SK-N-SH treated with all-trans-retinoic acid at 6 μM for 48 hours (cell line): ENCODE measurements around the gene MCUR1.

Source experiments
- ATAC-seq: fragments of 200-7000 bp; cut with Tn5 transposase; 3 replicates; pipeline ENCODE4 v1.9.1; 2020; ENCODE audit warnings: mild to moderate bottlenecking, moderate library complexity
- ARNTL ChIP-seq: fragments of 450-650 bp; formaldehyde crosslinking; IDR thresholded peaks from 2 replicates; pipeline ENCODE4 v1.5.0; 2020; ENCODE audit warnings: low read depth, mild to moderate bottlenecking, moderate library complexity, borderline replicate concordance
- BACH2 ChIP-seq: fragments of 250-450 bp; sonication (Bioruptor Pico); IDR thresholded peaks from 2 replicates; pipeline ENCODE4 v1.9.0; 2021; ENCODE audit warnings: mild to moderate bottlenecking, borderline replicate concordance
- CSDC2 ChIP-seq: fragments of 250-450 bp; sonication (Bioruptor Pico); IDR thresholded peaks from 2 replicates; pipeline ENCODE4 v1.5.0; 2020; ENCODE audit warnings: mild to moderate bottlenecking, moderate library complexity
- ESRRG ChIP-seq: fragments of 250-450 bp; sonication (Bioruptor Pico); IDR thresholded peaks from 2 replicates; pipeline ENCODE4 v1.6.1; 2021; ENCODE audit warnings: mild to moderate bottlenecking
- GLIS3 ChIP-seq: fragments of 250-450 bp; sonication (Bioruptor Pico); IDR thresholded peaks from 2 replicates; pipeline ENCODE4 v1.5.0; 2020; ENCODE audit warnings: mild to moderate bottlenecking, moderate library complexity
- OSR1 ChIP-seq: fragments of 250-450 bp; sonication (Bioruptor Pico); IDR thresholded peaks from 2 replicates; pipeline ENCODE4 v1.8.0; 2022; ENCODE audit warnings: moderate library complexity, mild to moderate bottlenecking, inconsistent platforms
- PPARA ChIP-seq: fragments of 250-450 bp; sonication (Bioruptor Pico); IDR thresholded peaks from 2 replicates; pipeline ENCODE4 v1.5.0; 2020; ENCODE audit warnings: mild to moderate bottlenecking, borderline replicate concordance
- SNAI2 ChIP-seq: fragments of 250-450 bp; sonication (Bioruptor Pico); IDR thresholded peaks from 2 replicates; pipeline ENCODE4 v1.5.0; 2020; ENCODE audit warnings: mild to moderate bottlenecking, moderate library complexity
- TCF4 ChIP-seq: fragments of 250-450 bp; sonication (Bioruptor Pico); IDR thresholded peaks from 2 replicates; pipeline ENCODE4 v1.8.0; 2021; ENCODE audit warnings: mild to moderate bottlenecking, moderate library complexity, borderline replicate concordance
- ZC3H10 ChIP-seq: fragments of 250-450 bp; sonication (Bioruptor Pico); IDR thresholded peaks from 2 replicates; pipeline ENCODE4 v1.5.1; 2021; ENCODE audit warnings: mild to moderate bottlenecking, moderate library complexity
- ZFP3 ChIP-seq: fragments of 250-450 bp; sonication (Bioruptor Pico); IDR thresholded peaks from 2 replicates; pipeline ENCODE4 v1.5.0; 2020; ENCODE audit warnings: mild to moderate bottlenecking, moderate library complexity
- ZFP30 ChIP-seq: fragments of 450-650 bp; formaldehyde crosslinking; IDR thresholded peaks from 2 replicates; pipeline ENCODE4 v1.5.0; 2022; ENCODE audit warnings: mild to moderate bottlenecking, moderate library complexity
- ZNF565 ChIP-seq: fragments of 450-650 bp; formaldehyde crosslinking; conservative IDR thresholded peaks from 2 replicates; pipeline ENCODE4 v1.5.0; 2020; ENCODE audit warnings: low read depth, mild to moderate bottlenecking, moderate library complexity
- ZNF70 ChIP-seq: fragments of 450-650 bp; formaldehyde crosslinking; IDR thresholded peaks from 2 replicates; pipeline ENCODE4 v1.5.0; 2020; ENCODE audit warnings: mild to moderate bottlenecking, moderate library complexity
- ZNF8 ChIP-seq: fragments of 450-650 bp; formaldehyde crosslinking; IDR thresholded peaks from 2 replicates; pipeline ENCODE4 v1.5.0; 2020; ENCODE audit warnings: mild to moderate bottlenecking, moderate library complexity
- TF ChIP-seq, protein P1 (sequence below): fragments of 250-450 bp; sonication (Bioruptor Pico); IDR thresholded peaks from 2 replicates; pipeline ENCODE4 v1.5.1; 2021; ENCODE audit warnings: mild to moderate bottlenecking, moderate library complexity
- TF ChIP-seq, protein P2 (sequence below): fragments of 250-450 bp; sonication (Bioruptor Pico); IDR thresholded peaks from 2 replicates; pipeline ENCODE4 v1.5.1; 2020; ENCODE audit warnings: low read depth, mild to moderate bottlenecking, moderate library complexity
- TF ChIP-seq, protein P3 (sequence below): fragments of 250-450 bp; sonication (Bioruptor Pico); IDR thresholded peaks from 2 replicates; pipeline ENCODE4 v1.8.0; 2021; ENCODE audit warnings: low read depth, mild to moderate bottlenecking, moderate library complexity, borderline replicate concordance
- TF ChIP-seq, protein P4 (sequence below): fragments of 250-450 bp; sonication (Bioruptor Pico); IDR thresholded peaks from 2 replicates; pipeline ENCODE4 v1.8.0; 2020; ENCODE audit warnings: mild to moderate bottlenecking, moderate library complexity, borderline replicate concordance
- TF ChIP-seq, protein P5 (sequence below): fragments of 250-450 bp; sonication (Bioruptor Pico); IDR thresholded peaks from 2 replicates; pipeline ENCODE4 v1.5.0; 2020; ENCODE audit warnings: mild to moderate bottlenecking, moderate library complexity

MCUR1 gene

DNA sequence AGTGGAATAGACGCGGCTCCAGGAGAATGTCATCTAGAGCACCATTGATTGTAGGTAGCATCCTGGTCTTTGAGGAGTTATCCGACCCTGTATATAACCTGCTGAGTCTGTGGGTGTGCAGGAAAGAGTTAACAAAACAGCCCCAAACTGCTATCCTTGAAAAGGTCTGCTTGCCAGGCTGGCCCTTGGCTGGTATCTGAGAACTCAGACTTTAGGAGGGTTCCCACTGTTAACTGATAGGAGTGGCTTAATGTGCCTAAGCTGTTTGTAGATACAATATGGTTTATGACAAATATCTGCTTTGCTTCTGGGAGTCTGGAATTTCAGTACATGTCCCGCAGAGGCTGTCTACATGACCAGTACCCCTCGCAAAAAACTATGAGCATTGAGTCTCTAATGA lies 27.6 kb upstream of the MCUR1 start:
- TF ChIP-seq CSDC2 (CRISPR knock-in tag) (no peak), ARNTL (CRISPR knock-in tag) (no peak)
- TF ChIP-seq, protein P1, sequence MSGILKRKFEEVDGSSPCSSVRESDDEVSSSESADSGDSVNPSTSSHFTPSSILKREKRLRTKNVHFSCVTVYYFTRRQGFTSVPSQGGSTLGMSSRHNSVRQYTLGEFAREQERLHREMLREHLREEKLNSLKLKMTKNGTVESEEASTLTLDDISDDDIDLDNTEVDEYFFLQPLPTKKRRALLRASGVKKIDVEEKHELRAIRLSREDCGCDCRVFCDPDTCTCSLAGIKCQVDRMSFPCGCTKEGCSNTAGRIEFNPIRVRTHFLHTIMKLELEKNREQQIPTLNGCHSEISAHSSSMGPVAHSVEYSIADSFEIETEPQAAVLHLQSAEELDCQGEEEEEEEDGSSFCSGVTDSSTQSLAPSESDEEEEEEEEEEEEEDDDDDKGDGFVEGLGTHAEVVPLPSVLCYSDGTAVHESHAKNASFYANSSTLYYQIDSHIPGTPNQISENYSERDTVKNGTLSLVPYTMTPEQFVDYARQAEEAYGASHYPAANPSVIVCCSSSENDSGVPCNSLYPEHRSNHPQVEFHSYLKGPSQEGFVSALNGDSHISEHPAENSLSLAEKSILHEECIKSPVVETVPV: no peak

DNA sequence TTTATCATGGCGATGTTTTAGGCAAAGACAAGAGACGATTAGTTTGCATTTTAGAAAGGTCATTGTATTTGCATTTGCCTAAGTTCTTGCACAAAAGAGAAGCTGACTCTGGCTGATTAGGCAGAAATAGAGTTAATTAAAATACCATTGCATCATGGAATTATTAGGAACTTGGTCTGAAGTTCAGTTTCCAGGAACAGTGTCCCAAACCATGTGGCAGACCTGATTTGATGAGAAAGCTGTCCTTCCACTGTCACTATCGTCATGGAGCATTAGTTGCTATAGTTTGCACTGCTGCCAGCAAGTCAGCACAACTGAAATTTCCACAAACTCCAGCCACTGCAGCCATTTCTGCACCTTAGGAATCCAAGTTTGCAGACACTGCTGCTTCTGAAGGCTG lies 24.3 kb upstream of the MCUR1 start:
- TF ChIP-seq ZC3H10 (no peak), PPARA (CRISPR knock-in tag) (no peak), ZNF8 (CRISPR knock-in tag) (no peak), ESRRG (CRISPR knock-in tag) (no peak), GLIS3 (no peak), ZNF70 (no peak), ZFP30 (CRISPR knock-in tag) (no peak), SNAI2 (CRISPR knock-in tag) (no peak), ARNTL (CRISPR knock-in tag) (no peak), CSDC2 (CRISPR knock-in tag) (no peak), OSR1 (CRISPR knock-in tag) (no peak), BACH2 (no peak)
- TF ChIP-seq, protein P2, sequence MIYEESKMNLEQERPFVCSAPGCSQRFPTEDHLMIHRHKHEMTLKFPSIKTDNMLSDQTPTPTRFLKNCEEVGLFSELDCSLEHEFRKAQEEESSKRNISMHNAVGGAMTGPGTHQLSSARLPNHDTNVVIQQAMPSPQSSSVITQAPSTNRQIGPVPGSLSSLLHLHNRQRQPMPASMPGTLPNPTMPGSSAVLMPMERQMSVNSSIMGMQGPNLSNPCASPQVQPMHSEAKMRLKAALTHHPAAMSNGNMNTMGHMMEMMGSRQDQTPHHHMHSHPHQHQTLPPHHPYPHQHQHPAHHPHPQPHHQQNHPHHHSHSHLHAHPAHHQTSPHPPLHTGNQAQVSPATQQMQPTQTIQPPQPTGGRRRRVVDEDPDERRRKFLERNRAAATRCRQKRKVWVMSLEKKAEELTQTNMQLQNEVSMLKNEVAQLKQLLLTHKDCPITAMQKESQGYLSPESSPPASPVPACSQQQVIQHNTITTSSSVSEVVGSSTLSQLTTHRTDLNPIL (CRISPR knock-in tag): no peak
- TF ChIP-seq, protein P3, sequence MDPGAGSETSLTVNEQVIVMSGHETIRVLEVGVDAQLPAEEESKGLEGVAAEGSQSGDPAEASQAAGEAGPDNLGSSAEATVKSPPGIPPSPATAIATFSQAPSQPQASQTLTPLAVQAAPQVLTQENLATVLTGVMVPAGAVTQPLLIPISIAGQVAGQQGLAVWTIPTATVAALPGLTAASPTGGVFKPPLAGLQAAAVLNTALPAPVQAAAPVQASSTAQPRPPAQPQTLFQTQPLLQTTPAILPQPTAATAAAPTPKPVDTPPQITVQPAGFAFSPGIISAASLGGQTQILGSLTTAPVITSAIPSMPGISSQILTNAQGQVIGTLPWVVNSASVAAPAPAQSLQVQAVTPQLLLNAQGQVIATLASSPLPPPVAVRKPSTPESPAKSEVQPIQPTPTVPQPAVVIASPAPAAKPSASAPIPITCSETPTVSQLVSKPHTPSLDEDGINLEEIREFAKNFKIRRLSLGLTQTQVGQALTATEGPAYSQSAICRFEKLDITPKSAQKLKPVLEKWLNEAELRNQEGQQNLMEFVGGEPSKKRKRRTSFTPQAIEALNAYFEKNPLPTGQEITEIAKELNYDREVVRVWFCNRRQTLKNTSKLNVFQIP (CRISPR knock-in tag): no peak
- TF ChIP-seq, protein P1: no peak
- TF ChIP-seq, protein P4, sequence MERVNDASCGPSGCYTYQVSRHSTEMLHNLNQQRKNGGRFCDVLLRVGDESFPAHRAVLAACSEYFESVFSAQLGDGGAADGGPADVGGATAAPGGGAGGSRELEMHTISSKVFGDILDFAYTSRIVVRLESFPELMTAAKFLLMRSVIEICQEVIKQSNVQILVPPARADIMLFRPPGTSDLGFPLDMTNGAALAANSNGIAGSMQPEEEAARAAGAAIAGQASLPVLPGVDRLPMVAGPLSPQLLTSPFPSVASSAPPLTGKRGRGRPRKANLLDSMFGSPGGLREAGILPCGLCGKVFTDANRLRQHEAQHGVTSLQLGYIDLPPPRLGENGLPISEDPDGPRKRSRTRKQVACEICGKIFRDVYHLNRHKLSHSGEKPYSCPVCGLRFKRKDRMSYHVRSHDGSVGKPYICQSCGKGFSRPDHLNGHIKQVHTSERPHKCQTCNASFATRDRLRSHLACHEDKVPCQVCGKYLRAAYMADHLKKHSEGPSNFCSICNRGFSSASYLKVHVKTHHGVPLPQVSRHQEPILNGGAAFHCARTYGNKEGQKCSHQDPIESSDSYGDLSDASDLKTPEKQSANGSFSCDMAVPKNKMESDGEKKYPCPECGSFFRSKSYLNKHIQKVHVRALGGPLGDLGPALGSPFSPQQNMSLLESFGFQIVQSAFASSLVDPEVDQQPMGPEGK (CRISPR knock-in tag): no peak
- no peak for ATAC-seq

More for the DNA sequence above, 27.6 kb upstream of the MCUR1 start:
- ATAC-seq: no peak

DNA sequence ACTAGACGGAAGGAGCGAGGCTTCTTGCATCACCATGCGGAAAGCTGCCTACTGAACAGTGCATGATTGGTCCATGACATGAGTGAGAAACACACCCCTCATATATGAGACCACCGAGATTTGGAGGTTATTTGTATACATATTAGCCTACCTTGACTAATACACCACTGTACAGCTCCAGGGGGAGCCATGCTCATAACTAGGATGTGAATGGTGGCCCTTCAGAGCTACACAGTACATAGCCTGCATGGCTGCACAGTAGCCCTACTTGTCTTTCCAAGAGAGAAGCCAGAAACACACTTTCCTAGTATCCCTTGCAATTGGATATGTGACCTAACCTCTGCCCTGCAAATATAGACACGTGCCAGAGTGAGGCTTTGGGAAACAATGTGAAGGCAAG lies 21.8 kb upstream of the MCUR1 start:
- no peak for ATAC-seq
- TF ChIP-seq PPARA (CRISPR knock-in tag): no peak
- TF ChIP-seq ZFP30 (CRISPR knock-in tag): no peak
- TF ChIP-seq CSDC2 (CRISPR knock-in tag): no peak
- no peak for TF ChIP-seq ESRRG (CRISPR knock-in tag)
- TF ChIP-seq BACH2: no peak
- TF ChIP-seq ZNF70: no peak
- no peak for TF ChIP-seq OSR1 (CRISPR knock-in tag)
- TF ChIP-seq, protein P3 (CRISPR knock-in tag): no peak
- TF ChIP-seq ARNTL (CRISPR knock-in tag): no peak
- TF ChIP-seq, protein P4 (CRISPR knock-in tag): no peak
- TF ChIP-seq SNAI2 (CRISPR knock-in tag): no peak
- no peak for TF ChIP-seq ZNF565 (CRISPR knock-in tag)
- no peak for TF ChIP-seq ZFP3
- no peak for TF ChIP-seq TCF4 (CRISPR knock-in tag)
- no peak for TF ChIP-seq ZNF8 (CRISPR knock-in tag)
- TF ChIP-seq, protein P5, sequence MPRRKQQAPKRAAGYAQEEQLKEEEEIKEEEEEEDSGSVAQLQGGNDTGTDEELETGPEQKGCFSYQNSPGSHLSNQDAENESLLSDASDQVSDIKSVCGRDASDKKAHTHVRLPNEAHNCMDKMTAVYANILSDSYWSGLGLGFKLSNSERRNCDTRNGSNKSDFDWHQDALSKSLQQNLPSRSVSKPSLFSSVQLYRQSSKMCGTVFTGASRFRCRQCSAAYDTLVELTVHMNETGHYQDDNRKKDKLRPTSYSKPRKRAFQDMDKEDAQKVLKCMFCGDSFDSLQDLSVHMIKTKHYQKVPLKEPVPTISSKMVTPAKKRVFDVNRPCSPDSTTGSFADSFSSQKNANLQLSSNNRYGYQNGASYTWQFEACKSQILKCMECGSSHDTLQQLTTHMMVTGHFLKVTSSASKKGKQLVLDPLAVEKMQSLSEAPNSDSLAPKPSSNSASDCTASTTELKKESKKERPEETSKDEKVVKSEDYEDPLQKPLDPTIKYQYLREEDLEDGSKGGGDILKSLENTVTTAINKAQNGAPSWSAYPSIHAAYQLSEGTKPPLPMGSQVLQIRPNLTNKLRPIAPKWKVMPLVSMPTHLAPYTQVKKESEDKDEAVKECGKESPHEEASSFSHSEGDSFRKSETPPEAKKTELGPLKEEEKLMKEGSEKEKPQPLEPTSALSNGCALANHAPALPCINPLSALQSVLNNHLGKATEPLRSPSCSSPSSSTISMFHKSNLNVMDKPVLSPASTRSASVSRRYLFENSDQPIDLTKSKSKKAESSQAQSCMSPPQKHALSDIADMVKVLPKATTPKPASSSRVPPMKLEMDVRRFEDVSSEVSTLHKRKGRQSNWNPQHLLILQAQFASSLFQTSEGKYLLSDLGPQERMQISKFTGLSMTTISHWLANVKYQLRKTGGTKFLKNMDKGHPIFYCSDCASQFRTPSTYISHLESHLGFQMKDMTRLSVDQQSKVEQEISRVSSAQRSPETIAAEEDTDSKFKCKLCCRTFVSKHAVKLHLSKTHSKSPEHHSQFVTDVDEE: no peak
- TF ChIP-seq GLIS3: no peak
- TF ChIP-seq, protein P2 (CRISPR knock-in tag): no peak
